Calu3 (cell line): ENCODE measurements around the gene MARK3. TPM values are rescaled to one million over a fixed set of nuclear protein-coding genes. Genes with fewer than 3 reads are reported as not detected.

Experiments
- BruUV-seq: library from RNA; stranded (reverse); fragments of 400-500 nt; replicated peaks from 2 replicates; lab custom pipeline; 2021; lab: Mats Ljungman, UMichigan
- CTCF ChIA-PET: fragments of 300-600 bp; sonication (Branson Sonifier 250); formaldehyde crosslinking; loops from one replicate; lab custom pipeline; 2022; ENCODE audit warnings: antibody characterized with exemption; lab: Charles Lee
- DNase-seq: peaks from one replicate; pipeline ENCODE4 v3.0.0; 2022
- H3K27ac Mint-ChIP-seq: one replicate; pipeline ENCODE4 v1.8.0; 2022; ENCODE audit warnings: mixed read lengths; ENCODE audit not compliant: unreplicated experiment
- H3K27me3 Mint-ChIP-seq: one replicate; pipeline ENCODE4 v1.8.0; 2022; ENCODE audit warnings: mixed read lengths; ENCODE audit not compliant: unreplicated experiment
- H3K36me3 Mint-ChIP-seq: one replicate; pipeline ENCODE4 v1.8.0; 2022; ENCODE audit warnings: mild to moderate bottlenecking, moderate library complexity, mixed read lengths; ENCODE audit not compliant: insufficient read depth, unreplicated experiment
- H3K4me1 Mint-ChIP-seq: one replicate; pipeline ENCODE4 v1.8.0; 2022; ENCODE audit warnings: mild to moderate bottlenecking, low read depth, mixed read lengths; ENCODE audit not compliant: unreplicated experiment
- H3K4me3 Mint-ChIP-seq: one replicate; pipeline ENCODE4 v1.8.0; 2022; ENCODE audit warnings: mild to moderate bottlenecking, low read depth, moderate library complexity, mixed read lengths; ENCODE audit not compliant: unreplicated experiment
- H3K9me3 Mint-ChIP-seq: one replicate; pipeline ENCODE4 v1.8.0; 2022; ENCODE audit warnings: low read depth, mixed read lengths; ENCODE audit not compliant: unreplicated experiment
- CTCF ChIP-seq: fragments of 200-600 bp; IDR thresholded peaks from one replicate; pipeline ENCODE4 v1.8.0; 2022; ENCODE audit warnings: antibody characterized with exemption; ENCODE audit not compliant: unreplicated experiment
- intact Hi-C: fragments of 100-400 bp; cut with micrococcal nuclease; formaldehyde crosslinking; loops from one replicate; pipeline ENCODE4 v1.10.0; 2022; ENCODE audit not compliant: unreplicated experiment
- total RNA-seq: library from RNA; stranded (reverse); gene quantifications from 2 replicates; pipeline ENCODE4 v1.2.3, GENCODE V29; 2022

MARK3 gene
- total RNA-seq, 1 experiment from 2014 or later: 76.0 TPM

- intact Hi-C loops: no loop called here
These were observed 116.0 kb downstream of the MARK3 start for GRCh38 chr14:103501041-103501870.

GRCh38 chr14:103501921-103502669 lies 116.9 kb downstream of the MARK3 start:
- no peak for TF ChIP-seq CTCF
- CTCF ChIA-PET: no interaction called here
- intact Hi-C loops: no loop called here

More at GRCh38 chr14:103501041-103501870, 116.0 kb downstream of the MARK3 start:
- no peak overlapping the region for H3K4me3 Mint-ChIP-seq
- no peaks in the 10 kb centered on the region for H3K27me3 Mint-ChIP-seq
- CTCF ChIA-PET: interaction anchor here (1.0 kb wide), 1 partner anchor 17 kb away, joined by 3 read pairs; no protein-coding TSS in a partner anchor
- no peak overlapping the region for H3K27ac Mint-ChIP-seq
- no TSS peak for BruUV-seq
- no peaks in the 10 kb centered on the region for H3K9me3 Mint-ChIP-seq
- H3K36me3 Mint-ChIP-seq: peaks cover 54% of the 10 kb centered on the region
- no peak for TF ChIP-seq CTCF
- H3K4me1 Mint-ChIP-seq: peaks cover 5% of the 10 kb centered on the region
- no peak for DNase-seq

GRCh38 chr14:103502877-103503276 lies 117.7 kb downstream of the MARK3 start:
- Mint-ChIP-seq H3K4me1 (peaks cover 5% of the 10 kb centered on the region), H3K27ac (no peak overlapping the region), H3K27me3 (no peaks in the 10 kb centered on the region), H3K9me3 (no peaks in the 10 kb centered on the region), H3K4me3 (no peak overlapping the region), H3K36me3 (peaks cover 68% of the 10 kb centered on the region)
- CTCF ChIA-PET: no interaction called here
- no TSS peak for BruUV-seq
- intact Hi-C loops: no loop called here
- no peak for DNase-seq
- no peak for TF ChIP-seq CTCF

More at GRCh38 chr14:103501921-103502669, 116.9 kb downstream of the MARK3 start:
- no TSS peak for BruUV-seq
- Mint-ChIP-seq H3K27ac (no peak overlapping the region), H3K4me1 (peaks cover 5% of the 10 kb centered on the region), H3K27me3 (no peaks in the 10 kb centered on the region), H3K4me3 (no peak overlapping the region), H3K36me3 (peaks cover 60% of the 10 kb centered on the region), H3K9me3 (no peaks in the 10 kb centered on the region)
- DNase-seq: no peak

- H3K27ac Mint-ChIP-seq: no peak overlapping the region
- DNase-seq: no peak
- no peak overlapping the region for H3K4me3 Mint-ChIP-seq
- no peak for TF ChIP-seq CTCF
- no peaks in the 10 kb centered on the region for H3K27me3 Mint-ChIP-seq
- peaks cover 70% of the 10 kb centered on the region for H3K36me3 Mint-ChIP-seq
- no peaks in the 10 kb centered on the region for H3K9me3 Mint-ChIP-seq
- intact Hi-C loops: no loop called here
- CTCF ChIA-PET: no interaction called here
- H3K4me1 Mint-ChIP-seq: peaks cover 5% of the 10 kb centered on the region
- BruUV-seq: TSS peak; percentile 57
These were observed 118.1 kb downstream of the MARK3 start for GRCh38 chr14:103503296-103503695.
